Mucosa of gallbladder (tissue), 1 donor: ENCODE results near the gene CLEC4F. TPM values are rescaled to one million over a fixed set of nuclear protein-coding genes. Genes with fewer than 3 reads are reported as not detected.

ENCODE experiments used
- total RNA-seq: library from RNA; stranded (reverse); gene quantifications from one replicate; pipeline ENCODE4 v1.2.1, GENCODE V29; 2021
- donor health status: DM: no; HTN: no; CAD: no.

Gene CLEC4F
- total RNA-seq, 1 donor from 2014 or later = 0.17 TPM

Other genes starting within 250 kb of the CLEC4F start
- gene ADD2, start 52.4 kb downstream of the CLEC4F start, total RNA-seq = 0.95 TPM
- gene FIGLA, start 30.0 kb downstream of the CLEC4F start, total RNA-seq = not detected
- 0.52 TPM for gene CD207, start 15.2 kb upstream of the CLEC4F start, total RNA-seq
- not detected for gene VAX2, start 80.0 kb upstream of the CLEC4F start, total RNA-seq
- 1.6 TPM for gene ATP6V1B1, start 115.3 kb upstream of the CLEC4F start, total RNA-seq
- 2.9 TPM for gene ANKRD53, start 158.0 kb upstream of the CLEC4F start, total RNA-seq
- 62.8 TPM for gene TEX261, start 174.3 kb upstream of the CLEC4F start, total RNA-seq
- 104 TPM for gene NAGK, start 248.0 kb upstream of the CLEC4F start, total RNA-seq